ENCODE data around the gene KRTAP5-2.

The KRTAP5-2 gene

DNA sequence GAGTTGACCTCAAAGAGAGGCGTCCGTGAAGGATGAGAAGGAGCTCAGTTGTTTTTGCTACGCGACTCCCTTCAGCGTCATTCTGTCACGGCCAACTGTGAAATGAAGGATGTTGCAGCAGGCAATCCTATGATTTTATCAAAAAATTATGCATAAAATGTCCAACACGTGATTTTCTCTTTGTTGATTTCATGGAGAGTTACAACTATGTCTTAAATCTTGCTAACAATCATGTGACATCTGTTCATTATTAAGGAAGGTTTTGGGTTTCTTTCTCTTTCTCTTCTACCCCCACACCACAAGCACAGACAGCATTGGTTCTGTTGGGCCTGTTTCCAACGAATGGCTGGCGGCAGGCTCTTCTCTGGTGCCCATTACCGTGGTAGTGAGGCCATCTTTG is 20.1 kb upstream of the KRTAP5-2 start:
- TF ChIP-seq FOXM1 (IDR thresholded peaks at IDR 0.05; ENCODE audit: borderline replicate concordance, low read depth) (no peak), RAD21 (IDR thresholded peaks at IDR 0.05; ENCODE audit: low read depth) (no peak), TAF1 (IDR thresholded peaks at IDR 0.05; ENCODE audit: low read depth) (no peak), TEAD4 (IDR thresholded peaks at IDR 0.05) (no peak)
- TF ChIP-seq, protein P1, sequence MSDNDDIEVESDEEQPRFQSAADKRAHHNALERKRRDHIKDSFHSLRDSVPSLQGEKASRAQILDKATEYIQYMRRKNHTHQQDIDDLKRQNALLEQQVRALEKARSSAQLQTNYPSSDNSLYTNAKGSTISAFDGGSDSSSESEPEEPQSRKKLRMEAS (IDR thresholded peaks at IDR 0.05): no peak

DNA sequence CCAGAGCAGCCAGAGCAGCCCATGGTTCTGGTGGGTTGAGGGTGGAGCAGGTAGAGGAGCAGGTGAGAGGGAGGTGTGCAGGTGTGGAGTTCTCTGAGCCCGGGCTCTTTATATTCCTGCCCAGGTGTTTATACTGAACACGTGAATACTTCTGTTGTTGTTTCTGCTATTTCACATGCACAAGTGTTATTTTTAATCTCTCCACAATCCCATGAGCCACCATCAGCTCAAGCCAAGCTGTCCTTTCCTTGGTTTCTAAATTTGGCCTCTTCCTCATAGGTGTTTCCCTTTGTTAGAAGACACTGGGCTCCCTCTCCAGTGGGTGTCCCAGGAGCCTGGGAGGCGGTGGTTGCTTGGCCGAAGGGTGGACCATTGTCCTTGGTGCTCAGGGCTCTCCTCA is 10.3 kb upstream of the KRTAP5-2 start, which contains the start of gene KRTAP5-3:
KRTAP5-3 (minus strand) TSS at position 101 of the 400 bp plus-strand sequence; CDS start at position 23, 78 bp downstream.
- TF ChIP-seq TCF12 (IDR thresholded peaks at IDR 0.05; ENCODE audit: low read depth): no peak
- TF ChIP-seq TEAD4 (IDR thresholded peaks at IDR 0.05): no peak
- TF ChIP-seq, protein P2, sequence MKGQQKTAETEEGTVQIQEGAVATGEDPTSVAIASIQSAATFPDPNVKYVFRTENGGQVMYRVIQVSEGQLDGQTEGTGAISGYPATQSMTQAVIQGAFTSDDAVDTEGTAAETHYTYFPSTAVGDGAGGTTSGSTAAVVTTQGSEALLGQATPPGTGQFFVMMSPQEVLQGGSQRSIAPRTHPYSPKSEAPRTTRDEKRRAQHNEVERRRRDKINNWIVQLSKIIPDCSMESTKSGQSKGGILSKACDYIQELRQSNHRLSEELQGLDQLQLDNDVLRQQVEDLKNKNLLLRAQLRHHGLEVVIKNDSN (IDR thresholded peaks at IDR 0.05): no peak
- TF ChIP-seq, protein P3, sequence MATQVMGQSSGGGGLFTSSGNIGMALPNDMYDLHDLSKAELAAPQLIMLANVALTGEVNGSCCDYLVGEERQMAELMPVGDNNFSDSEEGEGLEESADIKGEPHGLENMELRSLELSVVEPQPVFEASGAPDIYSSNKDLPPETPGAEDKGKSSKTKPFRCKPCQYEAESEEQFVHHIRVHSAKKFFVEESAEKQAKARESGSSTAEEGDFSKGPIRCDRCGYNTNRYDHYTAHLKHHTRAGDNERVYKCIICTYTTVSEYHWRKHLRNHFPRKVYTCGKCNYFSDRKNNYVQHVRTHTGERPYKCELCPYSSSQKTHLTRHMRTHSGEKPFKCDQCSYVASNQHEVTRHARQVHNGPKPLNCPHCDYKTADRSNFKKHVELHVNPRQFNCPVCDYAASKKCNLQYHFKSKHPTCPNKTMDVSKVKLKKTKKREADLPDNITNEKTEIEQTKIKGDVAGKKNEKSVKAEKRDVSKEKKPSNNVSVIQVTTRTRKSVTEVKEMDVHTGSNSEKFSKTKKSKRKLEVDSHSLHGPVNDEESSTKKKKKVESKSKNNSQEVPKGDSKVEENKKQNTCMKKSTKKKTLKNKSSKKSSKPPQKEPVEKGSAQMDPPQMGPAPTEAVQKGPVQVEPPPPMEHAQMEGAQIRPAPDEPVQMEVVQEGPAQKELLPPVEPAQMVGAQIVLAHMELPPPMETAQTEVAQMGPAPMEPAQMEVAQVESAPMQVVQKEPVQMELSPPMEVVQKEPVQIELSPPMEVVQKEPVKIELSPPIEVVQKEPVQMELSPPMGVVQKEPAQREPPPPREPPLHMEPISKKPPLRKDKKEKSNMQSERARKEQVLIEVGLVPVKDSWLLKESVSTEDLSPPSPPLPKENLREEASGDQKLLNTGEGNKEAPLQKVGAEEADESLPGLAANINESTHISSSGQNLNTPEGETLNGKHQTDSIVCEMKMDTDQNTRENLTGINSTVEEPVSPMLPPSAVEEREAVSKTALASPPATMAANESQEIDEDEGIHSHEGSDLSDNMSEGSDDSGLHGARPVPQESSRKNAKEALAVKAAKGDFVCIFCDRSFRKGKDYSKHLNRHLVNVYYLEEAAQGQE (IDR thresholded peaks at IDR 0.05; ENCODE audit: low read depth): no peak
- no peak for TF ChIP-seq ZBTB7A (IDR thresholded peaks at IDR 0.05; ENCODE audit: low read depth)
- TF ChIP-seq YY1 (IDR thresholded peaks at IDR 0.05; ENCODE audit: low read depth): no peak
- no peak for TF ChIP-seq NFIC (IDR thresholded peaks at IDR 0.05)

DNA sequence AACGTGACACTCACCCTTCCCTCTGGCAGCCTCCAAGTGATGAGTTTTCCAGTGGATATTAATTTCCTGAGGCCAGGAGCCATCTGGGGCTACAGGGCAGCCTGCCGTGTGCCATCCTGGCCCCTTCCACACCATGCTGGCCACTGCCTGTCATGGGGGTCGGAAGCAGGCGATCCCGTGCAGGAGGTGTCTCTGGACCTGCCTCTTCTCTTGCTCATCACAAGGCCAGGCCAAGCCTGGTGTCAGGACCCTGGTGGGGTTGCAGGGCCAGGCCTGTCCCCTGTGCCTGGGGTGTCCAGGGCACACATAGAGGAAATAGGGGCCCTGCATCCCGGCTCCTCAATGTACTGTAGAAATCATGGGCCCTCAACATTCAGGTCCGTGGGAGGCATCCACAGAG is 6.6 kb upstream of the KRTAP5-2 start:
- TF ChIP-seq YY1 (IDR thresholded peaks at IDR 0.05; ENCODE audit: low read depth): no peak
- TF ChIP-seq CREB1 (IDR thresholded peaks at IDR 0.05; ENCODE audit: low read depth): no peak
- no peak for TF ChIP-seq EGR1 (IDR thresholded peaks at IDR 0.05)
- TF ChIP-seq CEBPB (IDR thresholded peaks at IDR 0.05): no peak
- no peak for TF ChIP-seq NFIC (IDR thresholded peaks at IDR 0.05)
- no peak for TF ChIP-seq FOXM1 (IDR thresholded peaks at IDR 0.05; ENCODE audit: borderline replicate concordance, low read depth)

DNA sequence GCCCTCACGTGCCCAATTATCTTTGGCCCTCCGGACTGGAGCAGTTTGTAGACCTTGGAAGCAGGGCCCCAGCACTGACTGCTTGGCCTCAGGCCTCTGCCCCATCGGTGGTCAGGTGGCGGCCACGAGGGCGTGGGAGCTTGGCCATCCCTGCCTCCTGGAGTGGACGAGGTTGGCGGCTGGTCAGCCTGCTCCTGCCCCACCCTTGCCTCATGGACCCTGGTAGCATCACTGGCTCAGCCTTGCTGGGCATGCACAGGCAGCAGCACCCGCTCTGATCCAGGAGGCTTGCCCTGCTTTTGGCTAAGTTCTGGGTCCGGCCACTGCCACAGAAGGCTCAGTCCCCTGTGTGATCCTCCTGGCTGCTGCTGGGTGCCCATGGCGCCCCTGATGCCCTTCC is 6.1 kb upstream of the KRTAP5-2 start:
- no peak for TF ChIP-seq ZBTB7A (IDR thresholded peaks at IDR 0.05; ENCODE audit: low read depth)
- TF ChIP-seq TEAD4 (IDR thresholded peaks at IDR 0.05): no peak
- TF ChIP-seq EGR1 (IDR thresholded peaks at IDR 0.05): no peak
- no peak for TF ChIP-seq EP300 (IDR thresholded peaks at IDR 0.05; ENCODE audit: borderline replicate concordance)
- no peak for TF ChIP-seq TCF12 (IDR thresholded peaks at IDR 0.05; ENCODE audit: low read depth)
- no peak for TF ChIP-seq RAD21 (IDR thresholded peaks at IDR 0.05; ENCODE audit: low read depth)
- TF ChIP-seq CREB1 (IDR thresholded peaks at IDR 0.05; ENCODE audit: low read depth): no peak
- TF ChIP-seq, protein P2 (IDR thresholded peaks at IDR 0.05): no peak
- TF ChIP-seq CEBPB (IDR thresholded peaks at IDR 0.05): no peak
- TF ChIP-seq, protein P1 (IDR thresholded peaks at IDR 0.05): no peak
- TF ChIP-seq, protein P3 (IDR thresholded peaks at IDR 0.05; ENCODE audit: low read depth): no peak
- no peak for TF ChIP-seq TAF1 (IDR thresholded peaks at IDR 0.05; ENCODE audit: low read depth)
- TF ChIP-seq FOXM1 (IDR thresholded peaks at IDR 0.05; ENCODE audit: borderline replicate concordance, low read depth): no peak
- no peak for TF ChIP-seq NFIC (IDR thresholded peaks at IDR 0.05)
- no peak for TF ChIP-seq YY1 (IDR thresholded peaks at IDR 0.05; ENCODE audit: low read depth)

DNA sequence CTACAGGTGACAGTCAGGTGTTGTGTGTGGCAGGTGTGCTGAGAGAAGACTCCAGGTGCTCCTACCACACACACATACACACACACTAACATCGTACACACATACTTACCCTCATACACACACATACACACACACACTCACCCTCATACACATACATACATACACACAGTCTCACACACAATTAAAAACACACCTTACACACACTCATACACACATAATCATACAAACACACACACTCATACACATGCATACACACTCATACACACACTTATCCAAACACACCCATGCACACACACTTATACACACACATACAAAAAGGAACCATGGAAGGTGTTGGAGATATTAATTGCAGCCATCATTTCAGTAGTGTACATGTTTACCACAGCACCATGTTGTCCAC is 5.5 kb upstream of the KRTAP5-2 start:
- TF ChIP-seq NFIC (IDR thresholded peaks at IDR 0.05) (no peak), FOXM1 (IDR thresholded peaks at IDR 0.05; ENCODE audit: borderline replicate concordance, low read depth) (no peak), TAF1 (IDR thresholded peaks at IDR 0.05; ENCODE audit: low read depth) (no peak)
- TF ChIP-seq, protein P2 (IDR thresholded peaks at IDR 0.05): no peak

DNA sequence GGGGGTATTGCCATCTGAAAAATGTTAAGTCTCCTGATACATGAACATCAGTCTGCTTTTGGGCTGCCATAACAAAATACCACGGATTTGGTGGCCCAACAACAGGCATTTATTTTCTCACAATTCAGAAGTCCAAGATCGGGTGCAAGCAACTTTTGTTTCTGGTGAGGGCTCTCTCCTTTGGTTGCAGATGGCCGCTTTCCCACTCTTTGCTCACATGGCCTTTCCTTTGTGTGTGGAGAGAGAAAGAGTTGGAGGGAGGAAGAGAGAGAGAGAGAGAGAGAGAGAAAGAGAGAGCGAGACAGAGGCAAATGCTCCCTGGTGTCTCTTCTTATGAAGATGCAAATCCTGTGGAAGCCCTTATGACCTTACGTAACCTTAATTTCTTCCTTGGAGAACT is 2.5 kb upstream of the KRTAP5-2 start:
- TF ChIP-seq EP300 (IDR thresholded peaks at IDR 0.05; ENCODE audit: borderline replicate concordance) (no peak), FOXM1 (IDR thresholded peaks at IDR 0.05; ENCODE audit: borderline replicate concordance, low read depth) (no peak), YY1 (IDR thresholded peaks at IDR 0.05; ENCODE audit: low read depth) (no peak), ZBTB7A (IDR thresholded peaks at IDR 0.05; ENCODE audit: low read depth) (no peak), NFIC (IDR thresholded peaks at IDR 0.05) (no peak), EGR1 (IDR thresholded peaks at IDR 0.05) (no peak), TEAD4 (IDR thresholded peaks at IDR 0.05) (no peak), TCF12 (IDR thresholded peaks at IDR 0.05; ENCODE audit: low read depth) (no peak), CEBPB (IDR thresholded peaks at IDR 0.05) (no peak), RAD21 (IDR thresholded peaks at IDR 0.05; ENCODE audit: low read depth) (no peak), TAF1 (IDR thresholded peaks at IDR 0.05; ENCODE audit: low read depth) (no peak), CREB1 (IDR thresholded peaks at IDR 0.05; ENCODE audit: low read depth) (no peak)
- TF ChIP-seq, protein P2 (IDR thresholded peaks at IDR 0.05): no peak
- TF ChIP-seq, protein P3 (IDR thresholded peaks at IDR 0.05; ENCODE audit: low read depth): no peak
- TF ChIP-seq, protein P1 (IDR thresholded peaks at IDR 0.05): no peak
